ENCODE results near the gene AGFG1.

- no peak for TF ChIP-seq CTCF (IDR thresholded peaks at IDR 0.05)
- no peak for TF ChIP-seq ZBTB43 (CRISPR knock-in tag; IDR thresholded peaks at IDR 0.05)
- no peak for TF ChIP-seq JAZF1 (CRISPR knock-in tag; IDR thresholded peaks at IDR 0.05)
- TF ChIP-seq USF1 (CRISPR knock-in tag; IDR thresholded peaks at IDR 0.05): no peak
- no peak for TF ChIP-seq HMGA2 (CRISPR knock-in tag; IDR thresholded peaks at IDR 0.05)
- no peak for TF ChIP-seq CREM (CRISPR knock-in tag; IDR thresholded peaks at IDR 0.05)
- TF ChIP-seq MAX (CRISPR knock-in tag; IDR thresholded peaks at IDR 0.05): no peak
- no peak for TF ChIP-seq ARID4B (CRISPR knock-in tag; IDR thresholded peaks at IDR 0.05; ENCODE audit: borderline replicate concordance)
Measured at GRCh38 chr2:227447606-227448005, 24.4 kb upstream of the AGFG1 start.
